Measurements from ENCODE around the gene FAM200A.

- TF ChIP-seq EZH2 (IDR thresholded peaks at IDR 0.05; ENCODE audit: low read depth), result no peak
- TF ChIP-seq, protein P1, sequence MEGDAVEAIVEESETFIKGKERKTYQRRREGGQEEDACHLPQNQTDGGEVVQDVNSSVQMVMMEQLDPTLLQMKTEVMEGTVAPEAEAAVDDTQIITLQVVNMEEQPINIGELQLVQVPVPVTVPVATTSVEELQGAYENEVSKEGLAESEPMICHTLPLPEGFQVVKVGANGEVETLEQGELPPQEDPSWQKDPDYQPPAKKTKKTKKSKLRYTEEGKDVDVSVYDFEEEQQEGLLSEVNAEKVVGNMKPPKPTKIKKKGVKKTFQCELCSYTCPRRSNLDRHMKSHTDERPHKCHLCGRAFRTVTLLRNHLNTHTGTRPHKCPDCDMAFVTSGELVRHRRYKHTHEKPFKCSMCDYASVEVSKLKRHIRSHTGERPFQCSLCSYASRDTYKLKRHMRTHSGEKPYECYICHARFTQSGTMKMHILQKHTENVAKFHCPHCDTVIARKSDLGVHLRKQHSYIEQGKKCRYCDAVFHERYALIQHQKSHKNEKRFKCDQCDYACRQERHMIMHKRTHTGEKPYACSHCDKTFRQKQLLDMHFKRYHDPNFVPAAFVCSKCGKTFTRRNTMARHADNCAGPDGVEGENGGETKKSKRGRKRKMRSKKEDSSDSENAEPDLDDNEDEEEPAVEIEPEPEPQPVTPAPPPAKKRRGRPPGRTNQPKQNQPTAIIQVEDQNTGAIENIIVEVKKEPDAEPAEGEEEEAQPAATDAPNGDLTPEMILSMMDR (conservative IDR thresholded peaks at IDR 0.05), result no peak; the same call in 1 of the 2 replicates
These were observed 47.2 kb downstream of the FAM200A start, which contains the start of gene ZKSCAN5 for GRCh38 chr7:99504603-99505323.

Data from PC-9 (cell line).